HG02623 (cell line): Measurements from ENCODE around the gene PLEKHN1.

Experiments used
- ATAC-seq: cut with Tn5 transposase; IDR thresholded peaks from one replicate; pipeline ENCODE4 v1.9.1; 2021; ENCODE audit warnings: moderate library complexity; ENCODE audit not compliant: unreplicated experiment

The PLEKHN1 gene

GRCh38 chr1:929712-930632, 36.3 kb upstream of the PLEKHN1 start:
- no peak for ATAC-seq

- ATAC-seq, result no peak
These were observed 35.6 kb upstream of the PLEKHN1 start for GRCh38 chr1:930633-931138.

- ATAC-seq, result no peak
These were observed 34.7 kb upstream of the PLEKHN1 start for GRCh38 chr1:931380-932172.

- no peak for ATAC-seq
These were observed 34.1 kb upstream of the PLEKHN1 start for GRCh38 chr1:932173-932510.

- no peak for ATAC-seq
These were observed 33.3 kb upstream of the PLEKHN1 start for GRCh38 chr1:932776-933602.

GRCh38 chr1:933603-933940, 32.7 kb upstream of the PLEKHN1 start:
- no peak for ATAC-seq

GRCh38 chr1:934991-935750, 31.1 kb upstream of the PLEKHN1 start:
- ATAC-seq, result no peak

GRCh38 chr1:935751-936231, 30.5 kb upstream of the PLEKHN1 start:
- no peak for ATAC-seq

GRCh38 chr1:936348-937264, 29.7 kb upstream of the PLEKHN1 start:
- ATAC-seq, result no peak

- ATAC-seq, result no peak
These were observed 28.8 kb upstream of the PLEKHN1 start for GRCh38 chr1:937521-937920.

GRCh38 chr1:938088-938683, 28.1 kb upstream of the PLEKHN1 start:
- ATAC-seq, result no peak

GRCh38 chr1:938711-939489, 27.4 kb upstream of the PLEKHN1 start:
- no peak for ATAC-seq

- ATAC-seq, result no peak
These were observed 26.7 kb upstream of the PLEKHN1 start for GRCh38 chr1:939511-940106.

GRCh38 chr1:940107-941014, 25.9 kb upstream of the PLEKHN1 start:
- no peak for ATAC-seq

- ATAC-seq, result no peak
These were observed 25.2 kb upstream of the PLEKHN1 start for GRCh38 chr1:941015-941587.
